Transverse colon (tissue), 4 donors: ENCODE data around the gene PIEZO1.

ENCODE experiments used
- EP300 ChIP-seq: sonication (generic); formaldehyde crosslinking; IDR thresholded peaks from one replicate; pipeline ENCODE4 v1.6.1; 2017; ENCODE audit warnings: antibody characterized with exemption, low read depth
- POLR2A ChIP-seq: fragments of 450-650 bp; IDR thresholded peaks from one replicate; pipeline ENCODE4 v1.6.1; 2016; ENCODE audit warnings: antibody characterized with exemption, mild to moderate bottlenecking, moderate library complexity
- POLR2AphosphoS5 ChIP-seq, 3 donors: sonication (generic); formaldehyde crosslinking; IDR thresholded peaks; one replicate each; pipeline ENCODE4 v1.6.1; 2016; ENCODE audit warnings: antibody characterized with exemption in 3 of 3
- TF ChIP-seq, protein P1 (sequence below), 5 experiments: fragments of 200-600 bp in 3 of 5; fragments of 450-650 bp in 2 of 5; sonication (generic) in 3 of 5; IDR thresholded peaks; 1 replicate in 2 of 5; 2 replicates in 3 of 5; pipeline ENCODE4 v1.5.1; 2016 to 2017; ENCODE audit warnings: antibody characterized with exemption in 5 of 5, inconsistent platforms in 3 of 5, mild to moderate bottlenecking in 2 of 5, moderate library complexity in 1 of 5

DNA sequence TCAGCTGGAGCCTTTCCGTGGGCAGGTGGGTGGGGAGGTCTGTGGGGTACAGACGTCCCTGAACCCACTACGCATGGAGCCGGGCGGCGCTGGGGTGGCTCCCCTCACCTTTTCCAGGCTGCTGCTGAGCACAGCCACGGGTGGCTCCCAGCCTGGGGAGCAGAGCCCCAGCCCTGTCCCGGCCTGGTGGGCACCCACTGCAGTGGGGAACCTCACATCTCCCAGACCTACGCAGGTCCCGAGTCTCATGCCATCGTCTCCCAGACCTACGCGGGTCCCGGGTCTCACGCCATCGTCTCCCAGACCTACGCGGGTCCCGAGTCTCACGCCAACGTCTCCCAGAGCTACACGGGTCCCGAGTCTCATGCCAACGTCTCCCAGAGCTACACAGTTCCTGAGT, 43.7 kb upstream of the PIEZO1 start:
- TF ChIP-seq EP300 (no peak), POLR2A (no peak), POLR2AphosphoS5 (IDR thresholded peaks at IDR 0.05) (no peak)
- TF ChIP-seq, protein P1, sequence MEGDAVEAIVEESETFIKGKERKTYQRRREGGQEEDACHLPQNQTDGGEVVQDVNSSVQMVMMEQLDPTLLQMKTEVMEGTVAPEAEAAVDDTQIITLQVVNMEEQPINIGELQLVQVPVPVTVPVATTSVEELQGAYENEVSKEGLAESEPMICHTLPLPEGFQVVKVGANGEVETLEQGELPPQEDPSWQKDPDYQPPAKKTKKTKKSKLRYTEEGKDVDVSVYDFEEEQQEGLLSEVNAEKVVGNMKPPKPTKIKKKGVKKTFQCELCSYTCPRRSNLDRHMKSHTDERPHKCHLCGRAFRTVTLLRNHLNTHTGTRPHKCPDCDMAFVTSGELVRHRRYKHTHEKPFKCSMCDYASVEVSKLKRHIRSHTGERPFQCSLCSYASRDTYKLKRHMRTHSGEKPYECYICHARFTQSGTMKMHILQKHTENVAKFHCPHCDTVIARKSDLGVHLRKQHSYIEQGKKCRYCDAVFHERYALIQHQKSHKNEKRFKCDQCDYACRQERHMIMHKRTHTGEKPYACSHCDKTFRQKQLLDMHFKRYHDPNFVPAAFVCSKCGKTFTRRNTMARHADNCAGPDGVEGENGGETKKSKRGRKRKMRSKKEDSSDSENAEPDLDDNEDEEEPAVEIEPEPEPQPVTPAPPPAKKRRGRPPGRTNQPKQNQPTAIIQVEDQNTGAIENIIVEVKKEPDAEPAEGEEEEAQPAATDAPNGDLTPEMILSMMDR (IDR thresholded peaks at IDR 0.05) = no peak
